Panc1 (cell line): ENCODE measurements around the gene TTC23L. TPM values are rescaled to one million over a fixed set of nuclear protein-coding genes. Genes with fewer than 3 reads are reported as not detected.

Experiments
- ATAC-seq: fragments of 200-7000 bp; cut with Tn5 transposase; 2 replicates; pipeline ENCODE4 v1.9.1; 2020; ENCODE audit warnings: mild to moderate bottlenecking, moderate library complexity
- BruUV-seq: library from RNA; stranded (reverse); fragments of 400-500 nt; replicated peaks from 2 replicates; lab custom pipeline; 2021; lab: Mats Ljungman, UMichigan
- CTCF ChIA-PET: fragments of 300-600 bp; sonication (Branson Sonifier 250); formaldehyde crosslinking; loops from one replicate; lab custom pipeline; 2022; ENCODE audit warnings: antibody characterized with exemption; lab: Charles Lee
- POLR2A ChIA-PET: fragments of 300-600 bp; sonication (Branson Sonifier 250); formaldehyde crosslinking; loops from one replicate; lab custom pipeline; 2022; ENCODE audit warnings: antibody characterized with exemption; lab: Charles Lee
- DNase-seq: peaks from one replicate; pipeline ENCODE4 v3.0.0-alpha.2; 2010; ENCODE audit warnings: low read depth, low spot score
- H3K27ac ChIP-seq: 2 replicates; pipeline ENCODE4 v1.5.1; 2011; ENCODE audit warnings: mild to moderate bottlenecking, low read length, inconsistent platforms
- H3K27me3 ChIP-seq: fragments of 200-500 bp; sonication (Bioruptor generic); 2 replicates; pipeline ENCODE4 v1.6.0; 2014; ENCODE audit warnings: low read length, inconsistent platforms; ENCODE audit not compliant: control insufficient read depth, insufficient read depth
- H3K36me3 ChIP-seq: fragments of 200-500 bp; sonication (Bioruptor generic); 2 replicates; pipeline ENCODE4 v1.5.1; 2014; ENCODE audit warnings: inconsistent platforms, mild to moderate bottlenecking, low read length, moderate library complexity; ENCODE audit not compliant: control insufficient read depth, insufficient read depth
- H3K4me1 ChIP-seq: 2 replicates; pipeline ENCODE4 v1.5.1; 2011; ENCODE audit warnings: inconsistent platforms, mild to moderate bottlenecking, low read length, moderate library complexity; ENCODE audit not compliant: control insufficient read depth, insufficient read depth
- H3K4me3 ChIP-seq, 2 experiments: 2 replicates each; pipeline ENCODE4 v1.5.1; 2011 to 2012; ENCODE audit warnings: low read depth in 2 of 2, low read length in 2 of 2, mild to moderate bottlenecking in 2 of 2, inconsistent platforms in 1 of 2, moderate library complexity in 1 of 2
- H3K9me3 ChIP-seq: fragments of 200-500 bp; sonication (Bioruptor generic); 2 replicates; pipeline ENCODE4 v1.5.1; 2014; ENCODE audit warnings: low read depth, mild to moderate bottlenecking, inconsistent platforms, low read length, moderate library complexity; ENCODE audit not compliant: control insufficient read depth, insufficient read depth
- POLR2AphosphoS5 ChIP-seq: IDR thresholded peaks from 2 replicates; pipeline ENCODE4 v1.6.1; 2012; ENCODE audit warnings: mild to moderate bottlenecking, low read depth, low read length, moderate library complexity
- SIN3A ChIP-seq: IDR thresholded peaks from 2 replicates; pipeline ENCODE4 v1.6.1; 2012; ENCODE audit warnings: low read depth, mild to moderate bottlenecking, low read length, moderate library complexity, borderline replicate concordance; ENCODE audit not compliant: insufficient read depth
- TCF7L2 ChIP-seq: IDR thresholded peaks from 2 replicates; pipeline ENCODE4 v1.6.1; 2011; ENCODE audit warnings: mild to moderate bottlenecking, low read depth, low read length, inconsistent platforms
- in situ Hi-C: cut with HindIII; loops from 2 replicates; pipeline ENCODE4 v1.10.0; 2016; ENCODE audit warnings: low sequenced_read_pairs, low pct_unique_long_range_greater_than_20kb
- intact Hi-C: fragments of 100-400 bp; cut with micrococcal nuclease; formaldehyde crosslinking; loops from one replicate; pipeline ENCODE4 v1.10.0; 2022; ENCODE audit not compliant: unreplicated experiment
- total RNA-seq: library from RNA; stranded (reverse); gene quantifications from one replicate; pipeline ENCODE4 v1.2.1, GENCODE V29; 2021; ENCODE audit not compliant: unreplicated experiment
- TF ChIP-seq, protein P1 (sequence below), 2 experiments: IDR thresholded peaks; 2 replicates each; pipeline ENCODE4 v1.6.1; 2011 to 2012; ENCODE audit warnings: low read depth in 2 of 2, control low read depth in 1 of 2, low read length in 1 of 2, mild to moderate bottlenecking in 1 of 2, moderate library complexity in 1 of 2; ENCODE audit not compliant: insufficient read depth in 1 of 2
- TF ChIP-seq, protein P2 (sequence below): fragments of 450-650 bp; IDR thresholded peaks from 2 replicates; pipeline ENCODE4 v1.5.1; 2017; ENCODE audit warnings: mild to moderate bottlenecking

TTC23L gene
- total RNA-seq, 1 experiment from 2014 or later, result not detected

DNA sequence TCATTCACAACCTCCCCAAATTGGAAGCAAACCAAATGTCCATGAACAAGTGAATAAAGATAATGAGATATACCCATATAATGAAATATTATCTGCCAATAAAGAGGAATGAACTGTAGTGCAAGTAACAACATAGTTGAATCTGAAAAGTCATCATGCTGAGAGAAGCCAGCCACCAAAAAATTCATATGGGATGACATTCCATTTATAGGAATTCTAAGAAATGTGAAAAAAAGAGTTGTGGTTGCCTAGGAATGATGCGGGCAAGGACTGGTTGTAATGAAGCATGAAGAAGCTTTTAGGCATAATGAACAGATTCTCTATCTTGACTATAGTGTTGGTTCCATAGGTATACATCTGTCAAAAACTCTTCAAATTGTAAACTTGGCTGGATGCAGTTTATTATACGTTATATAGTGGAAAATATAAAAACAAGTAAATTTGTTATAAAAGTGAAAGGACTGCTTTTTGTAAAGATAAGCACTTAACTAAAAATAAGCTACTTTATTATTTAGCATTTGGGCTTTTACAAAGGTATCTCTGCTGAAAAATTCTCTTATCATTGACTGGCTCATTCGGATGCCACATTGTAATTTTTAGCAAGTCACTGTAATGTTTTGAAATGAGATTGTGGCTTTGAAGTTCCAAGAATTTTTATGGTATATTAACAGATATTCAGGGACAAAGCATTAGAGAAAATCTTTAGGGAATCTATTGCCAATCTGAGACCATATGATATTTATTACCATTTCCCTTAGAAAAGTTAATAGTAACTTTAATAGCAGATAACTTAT lies 21.2 kb upstream of the TTC23L start:
- BruUV-seq, result no TSS peak
- H3K4me3 ChIP-seq, result no peak overlapping the region
- H3K36me3 ChIP-seq, result no peaks in the 10 kb centered on the region
- intact Hi-C loops, result no loop called here
- ChIA-PET POLR2A (no interaction called here), CTCF (interaction anchor here (0.5 kb wide), 1 partner anchor 297 kb away, joined by 3 read pairs; no protein-coding TSS in a partner anchor)
- no peaks in the 10 kb centered on the region for H3K4me1 ChIP-seq
- H3K27me3 ChIP-seq, result no peaks in the 10 kb centered on the region
- TF ChIP-seq, protein P1, sequence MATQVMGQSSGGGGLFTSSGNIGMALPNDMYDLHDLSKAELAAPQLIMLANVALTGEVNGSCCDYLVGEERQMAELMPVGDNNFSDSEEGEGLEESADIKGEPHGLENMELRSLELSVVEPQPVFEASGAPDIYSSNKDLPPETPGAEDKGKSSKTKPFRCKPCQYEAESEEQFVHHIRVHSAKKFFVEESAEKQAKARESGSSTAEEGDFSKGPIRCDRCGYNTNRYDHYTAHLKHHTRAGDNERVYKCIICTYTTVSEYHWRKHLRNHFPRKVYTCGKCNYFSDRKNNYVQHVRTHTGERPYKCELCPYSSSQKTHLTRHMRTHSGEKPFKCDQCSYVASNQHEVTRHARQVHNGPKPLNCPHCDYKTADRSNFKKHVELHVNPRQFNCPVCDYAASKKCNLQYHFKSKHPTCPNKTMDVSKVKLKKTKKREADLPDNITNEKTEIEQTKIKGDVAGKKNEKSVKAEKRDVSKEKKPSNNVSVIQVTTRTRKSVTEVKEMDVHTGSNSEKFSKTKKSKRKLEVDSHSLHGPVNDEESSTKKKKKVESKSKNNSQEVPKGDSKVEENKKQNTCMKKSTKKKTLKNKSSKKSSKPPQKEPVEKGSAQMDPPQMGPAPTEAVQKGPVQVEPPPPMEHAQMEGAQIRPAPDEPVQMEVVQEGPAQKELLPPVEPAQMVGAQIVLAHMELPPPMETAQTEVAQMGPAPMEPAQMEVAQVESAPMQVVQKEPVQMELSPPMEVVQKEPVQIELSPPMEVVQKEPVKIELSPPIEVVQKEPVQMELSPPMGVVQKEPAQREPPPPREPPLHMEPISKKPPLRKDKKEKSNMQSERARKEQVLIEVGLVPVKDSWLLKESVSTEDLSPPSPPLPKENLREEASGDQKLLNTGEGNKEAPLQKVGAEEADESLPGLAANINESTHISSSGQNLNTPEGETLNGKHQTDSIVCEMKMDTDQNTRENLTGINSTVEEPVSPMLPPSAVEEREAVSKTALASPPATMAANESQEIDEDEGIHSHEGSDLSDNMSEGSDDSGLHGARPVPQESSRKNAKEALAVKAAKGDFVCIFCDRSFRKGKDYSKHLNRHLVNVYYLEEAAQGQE (IDR thresholded peaks at IDR 0.05; ENCODE audit: insufficient read depth in 1 of 2, low read depth in 2 of 2, low read length in 1 of 2), result no peak
- TF ChIP-seq POLR2AphosphoS5, result no peak
- no peaks in the 10 kb centered on the region for H3K9me3 ChIP-seq
- DNase-seq (no peak), ATAC-seq (no peak)
- H3K27ac ChIP-seq, result no peak overlapping the region
- in situ Hi-C loops, result no loop called here

GRCh38 chr5:34818717-34819116 lies 20.2 kb upstream of the TTC23L start:
- CTCF ChIA-PET, result no interaction called here
- ATAC-seq (no peak), DNase-seq (no peak)
- BruUV-seq, result no TSS peak
- Histone ChIP-seq H3K4me3 (no peak overlapping the region), H3K27me3 (no peaks in the 10 kb centered on the region), H3K4me1 (no peaks in the 10 kb centered on the region), H3K36me3 (no peaks in the 10 kb centered on the region), H3K27ac (no peak overlapping the region), H3K9me3 (no peaks in the 10 kb centered on the region)
- POLR2A ChIA-PET, result no interaction called here
- intact Hi-C loops (no loop called here), in situ Hi-C loops (no loop called here)
- TF ChIP-seq, protein P2, sequence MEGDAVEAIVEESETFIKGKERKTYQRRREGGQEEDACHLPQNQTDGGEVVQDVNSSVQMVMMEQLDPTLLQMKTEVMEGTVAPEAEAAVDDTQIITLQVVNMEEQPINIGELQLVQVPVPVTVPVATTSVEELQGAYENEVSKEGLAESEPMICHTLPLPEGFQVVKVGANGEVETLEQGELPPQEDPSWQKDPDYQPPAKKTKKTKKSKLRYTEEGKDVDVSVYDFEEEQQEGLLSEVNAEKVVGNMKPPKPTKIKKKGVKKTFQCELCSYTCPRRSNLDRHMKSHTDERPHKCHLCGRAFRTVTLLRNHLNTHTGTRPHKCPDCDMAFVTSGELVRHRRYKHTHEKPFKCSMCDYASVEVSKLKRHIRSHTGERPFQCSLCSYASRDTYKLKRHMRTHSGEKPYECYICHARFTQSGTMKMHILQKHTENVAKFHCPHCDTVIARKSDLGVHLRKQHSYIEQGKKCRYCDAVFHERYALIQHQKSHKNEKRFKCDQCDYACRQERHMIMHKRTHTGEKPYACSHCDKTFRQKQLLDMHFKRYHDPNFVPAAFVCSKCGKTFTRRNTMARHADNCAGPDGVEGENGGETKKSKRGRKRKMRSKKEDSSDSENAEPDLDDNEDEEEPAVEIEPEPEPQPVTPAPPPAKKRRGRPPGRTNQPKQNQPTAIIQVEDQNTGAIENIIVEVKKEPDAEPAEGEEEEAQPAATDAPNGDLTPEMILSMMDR, result no peak
- TF ChIP-seq SIN3A (no peak), POLR2AphosphoS5 (no peak), TCF7L2 (no peak)
- TF ChIP-seq, protein P1 (IDR thresholded peaks at IDR 0.05; ENCODE audit: insufficient read depth in 1 of 2, low read depth in 2 of 2, low read length in 1 of 2), result no peak
